ENCODE data around the gene ANXA11.

ANXA11 gene

DNA sequence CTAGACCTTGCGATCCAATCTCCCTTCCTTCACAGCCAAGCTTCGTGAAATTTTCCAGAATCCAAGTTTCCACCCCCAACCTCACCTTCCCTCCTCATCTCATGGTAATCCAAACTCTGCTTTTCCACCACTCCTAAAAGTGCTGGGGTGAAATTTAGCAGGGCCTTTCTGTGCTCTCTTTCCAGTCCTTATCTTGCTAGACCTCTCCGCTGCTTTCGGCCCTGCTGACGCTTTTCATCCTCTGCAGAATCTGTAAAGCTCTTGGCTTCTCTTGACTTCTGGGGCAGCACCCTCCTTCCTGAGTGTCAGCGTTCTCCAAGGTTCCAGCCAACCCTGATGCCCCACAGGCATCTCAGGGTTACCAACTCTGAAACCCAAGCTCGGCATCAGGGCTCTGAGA is 65.1 kb downstream of the ANXA11 start:
- Histone ChIP-seq H3K4me1 (ENCODE audit: insufficient read depth, low read length, severe bottlenecking) (peaks cover 5% of the 10 kb centered on the region), H3K9me2 (ENCODE audit: low read depth, low read length) (no peaks in the 10 kb centered on the region), H3K4me3 (ENCODE audit: low read depth, low read length, poor library complexity, severe bottlenecking) (no peak overlapping the region), H3K4me2 (ENCODE audit: low read length) (no peak overlapping the region), H3K9ac (ENCODE audit: low read length) (no peak overlapping the region), H3K9me3 (ENCODE audit: low read length) (no peaks in the 10 kb centered on the region), H2AFZ (ENCODE audit: low read length) (no peak overlapping the region), H3K36me3 (ENCODE audit: insufficient read depth, low read length) (no peaks in the 10 kb centered on the region), H3K27ac (ENCODE audit: low read depth, low read length, poor library complexity, severe bottlenecking) (no peak overlapping the region), H3K27me3 (ENCODE audit: insufficient read depth, low read length) (no peaks in the 10 kb centered on the region), H4K20me1 (ENCODE audit: insufficient read depth, low read length) (no peaks in the 10 kb centered on the region), H3F3A (ENCODE audit: insufficient read depth, low read length) (no peaks in the 10 kb centered on the region), H3K79me2 (ENCODE audit: insufficient read depth, low read length) (no peaks in the 10 kb centered on the region)
- TF ChIP-seq, protein P1, sequence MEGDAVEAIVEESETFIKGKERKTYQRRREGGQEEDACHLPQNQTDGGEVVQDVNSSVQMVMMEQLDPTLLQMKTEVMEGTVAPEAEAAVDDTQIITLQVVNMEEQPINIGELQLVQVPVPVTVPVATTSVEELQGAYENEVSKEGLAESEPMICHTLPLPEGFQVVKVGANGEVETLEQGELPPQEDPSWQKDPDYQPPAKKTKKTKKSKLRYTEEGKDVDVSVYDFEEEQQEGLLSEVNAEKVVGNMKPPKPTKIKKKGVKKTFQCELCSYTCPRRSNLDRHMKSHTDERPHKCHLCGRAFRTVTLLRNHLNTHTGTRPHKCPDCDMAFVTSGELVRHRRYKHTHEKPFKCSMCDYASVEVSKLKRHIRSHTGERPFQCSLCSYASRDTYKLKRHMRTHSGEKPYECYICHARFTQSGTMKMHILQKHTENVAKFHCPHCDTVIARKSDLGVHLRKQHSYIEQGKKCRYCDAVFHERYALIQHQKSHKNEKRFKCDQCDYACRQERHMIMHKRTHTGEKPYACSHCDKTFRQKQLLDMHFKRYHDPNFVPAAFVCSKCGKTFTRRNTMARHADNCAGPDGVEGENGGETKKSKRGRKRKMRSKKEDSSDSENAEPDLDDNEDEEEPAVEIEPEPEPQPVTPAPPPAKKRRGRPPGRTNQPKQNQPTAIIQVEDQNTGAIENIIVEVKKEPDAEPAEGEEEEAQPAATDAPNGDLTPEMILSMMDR (IDR thresholded peaks at IDR 0.05; ENCODE audit: low read length) = no peak
- no peak for TF ChIP-seq EZH2 (IDR thresholded peaks at IDR 0.05; ENCODE audit: borderline replicate concordance, low read length)

DNA sequence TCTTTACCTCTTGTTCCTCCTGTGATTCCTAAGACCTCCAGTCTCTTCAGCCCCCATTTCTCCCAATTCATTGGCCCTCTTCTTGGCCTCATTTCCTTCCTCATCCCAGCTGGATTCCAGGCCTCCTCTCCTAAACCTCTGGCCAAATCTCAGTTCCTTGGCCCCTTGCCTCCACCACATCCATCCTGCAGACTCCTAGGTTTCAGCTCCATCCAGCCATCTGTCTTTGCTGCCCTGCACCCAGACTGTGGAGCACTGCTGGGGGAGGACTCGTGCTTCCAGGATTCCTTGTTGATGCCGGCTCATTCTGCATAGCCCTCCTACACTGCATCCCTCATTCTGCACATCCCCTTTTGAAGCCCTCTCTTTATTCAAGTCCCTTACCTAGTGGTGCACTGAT is 66.1 kb downstream of the ANXA11 start:
- Histone ChIP-seq H3F3A (ENCODE audit: insufficient read depth, low read length) (no peaks in the 10 kb centered on the region), H3K9me2 (ENCODE audit: low read depth, low read length) (no peaks in the 10 kb centered on the region), H3K36me3 (ENCODE audit: insufficient read depth, low read length) (no peaks in the 10 kb centered on the region), H3K4me1 (ENCODE audit: insufficient read depth, low read length, severe bottlenecking) (peaks cover 5% of the 10 kb centered on the region), H3K27me3 (ENCODE audit: insufficient read depth, low read length) (no peaks in the 10 kb centered on the region), H3K9ac (ENCODE audit: low read length) (no peak overlapping the region), H3K27ac (ENCODE audit: low read depth, low read length, poor library complexity, severe bottlenecking) (no peak overlapping the region), H3K9me3 (ENCODE audit: low read length) (no peaks in the 10 kb centered on the region), H3K79me2 (ENCODE audit: insufficient read depth, low read length) (no peaks in the 10 kb centered on the region), H2AFZ (ENCODE audit: low read length) (no peak overlapping the region), H3K4me3 (ENCODE audit: low read depth, low read length, poor library complexity, severe bottlenecking) (no peak overlapping the region), H4K20me1 (ENCODE audit: insufficient read depth, low read length) (no peaks in the 10 kb centered on the region), H3K4me2 (ENCODE audit: low read length) (no peak overlapping the region)
- TF ChIP-seq, protein P1 (IDR thresholded peaks at IDR 0.05; ENCODE audit: low read length) = no peak
- TF ChIP-seq EZH2 (IDR thresholded peaks at IDR 0.05; ENCODE audit: borderline replicate concordance, low read length) = no peak

DNA sequence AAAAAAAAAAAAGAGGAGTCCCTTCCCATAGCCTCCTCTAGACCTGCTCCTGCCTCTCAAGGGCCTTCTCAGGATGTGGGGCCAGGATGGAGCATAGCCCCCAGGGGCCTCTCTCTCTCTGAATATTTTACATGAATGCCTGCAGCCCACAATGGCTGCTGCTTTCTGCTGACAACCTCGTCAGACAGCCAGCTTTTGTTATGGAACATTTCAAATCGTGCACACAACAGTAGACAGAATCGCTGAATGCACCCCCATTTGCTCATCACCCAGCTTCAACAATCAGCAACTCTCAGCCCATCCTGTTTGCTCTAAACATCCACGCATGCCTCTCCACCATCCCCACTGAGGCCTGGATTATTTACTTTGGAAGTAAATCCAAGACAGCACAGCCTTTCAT is 67.4 kb downstream of the ANXA11 start:
- Histone ChIP-seq H3K9me2 (ENCODE audit: low read depth, low read length) (no peaks in the 10 kb centered on the region), H3K9ac (ENCODE audit: low read length) (no peak overlapping the region), H3K4me1 (ENCODE audit: insufficient read depth, low read length, severe bottlenecking) (no peaks in the 10 kb centered on the region), H3K79me2 (ENCODE audit: insufficient read depth, low read length) (no peaks in the 10 kb centered on the region), H3K36me3 (ENCODE audit: insufficient read depth, low read length) (no peaks in the 10 kb centered on the region), H3K27me3 (ENCODE audit: insufficient read depth, low read length) (no peaks in the 10 kb centered on the region), H3K27ac (ENCODE audit: low read depth, low read length, poor library complexity, severe bottlenecking) (no peak overlapping the region), H4K20me1 (ENCODE audit: insufficient read depth, low read length) (no peaks in the 10 kb centered on the region), H3K4me2 (ENCODE audit: low read length) (no peak overlapping the region), H2AFZ (ENCODE audit: low read length) (no peak overlapping the region), H3K9me3 (ENCODE audit: low read length) (no peaks in the 10 kb centered on the region), H3K4me3 (ENCODE audit: low read depth, low read length, poor library complexity, severe bottlenecking) (no peak overlapping the region), H3F3A (ENCODE audit: insufficient read depth, low read length) (no peaks in the 10 kb centered on the region)
- TF ChIP-seq EZH2 (IDR thresholded peaks at IDR 0.05; ENCODE audit: borderline replicate concordance, low read length) = no peak

DNA sequence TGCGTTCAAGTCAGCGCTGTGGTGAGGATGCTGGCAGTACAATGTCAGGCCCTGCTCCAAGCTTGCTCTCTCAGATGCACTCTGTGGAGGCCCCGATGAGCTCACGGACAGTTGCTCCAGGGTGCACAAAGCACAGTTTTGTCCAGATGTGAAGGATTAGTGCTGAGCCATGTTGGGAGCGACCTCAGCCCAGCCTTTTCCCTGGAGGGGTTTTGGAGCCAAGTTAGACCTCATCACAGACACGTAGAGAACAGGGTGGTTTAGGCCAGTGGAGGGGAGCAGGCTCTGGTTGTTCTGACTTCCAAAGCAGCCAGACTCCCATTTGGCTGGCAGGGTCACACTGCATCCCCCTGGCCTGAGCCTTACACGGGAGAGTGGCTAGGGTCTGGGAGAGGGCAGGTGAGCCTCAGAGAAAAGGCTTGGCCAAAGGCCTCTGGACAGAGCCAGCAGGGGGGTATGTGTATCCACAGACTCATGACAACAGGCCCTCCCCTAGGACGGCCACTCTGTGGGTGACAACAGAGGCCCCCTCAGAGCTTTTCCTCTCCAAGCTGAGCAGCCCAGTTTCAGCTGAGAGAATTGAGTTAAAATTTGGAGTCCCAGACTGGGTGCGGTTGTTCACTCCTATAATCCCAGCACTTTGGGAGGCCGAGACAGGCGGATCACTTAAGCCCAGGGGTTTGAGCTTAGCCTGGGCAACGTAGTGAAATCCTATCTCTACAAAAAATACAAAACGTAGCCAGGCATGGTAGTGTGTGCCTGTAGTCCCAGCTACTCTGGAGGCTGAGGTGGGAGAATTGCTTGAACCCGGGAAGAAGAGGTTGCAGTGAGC is 68.1 kb downstream of the ANXA11 start:
- no peaks in the 10 kb centered on the region for H3K27me3 ChIP-seq (ENCODE audit: insufficient read depth, low read length)
- no peaks in the 10 kb centered on the region for H3K79me2 ChIP-seq (ENCODE audit: insufficient read depth, low read length)
- H3K36me3 ChIP-seq (ENCODE audit: insufficient read depth, low read length) = no peaks in the 10 kb centered on the region
- no peak overlapping the region for H2AFZ ChIP-seq (ENCODE audit: low read length)
- H4K20me1 ChIP-seq (ENCODE audit: insufficient read depth, low read length) = no peaks in the 10 kb centered on the region
- no peak overlapping the region for H3K27ac ChIP-seq (ENCODE audit: low read depth, low read length, poor library complexity, severe bottlenecking)
- no peaks in the 10 kb centered on the region for H3K9me3 ChIP-seq (ENCODE audit: low read length)
- no peak overlapping the region for H3K9ac ChIP-seq (ENCODE audit: low read length)
- H3K4me1 ChIP-seq (ENCODE audit: insufficient read depth, low read length, severe bottlenecking) = no peaks in the 10 kb centered on the region
- H3F3A ChIP-seq (ENCODE audit: insufficient read depth, low read length) = no peaks in the 10 kb centered on the region
- H3K4me2 ChIP-seq (ENCODE audit: low read length) = no peak overlapping the region
- TF ChIP-seq, protein P1 (IDR thresholded peaks at IDR 0.05; ENCODE audit: low read length) = no peak
- no peak for TF ChIP-seq EZH2 (IDR thresholded peaks at IDR 0.05; ENCODE audit: borderline replicate concordance, low read length)
- no peak overlapping the region for H3K4me3 ChIP-seq (ENCODE audit: low read depth, low read length, poor library complexity, severe bottlenecking)
- H3K9me2 ChIP-seq (ENCODE audit: low read depth, low read length) = no peaks in the 10 kb centered on the region

Data from OCI-LY1 (cell line).